K562 (cell line): ENCODE results near the gene NSUN6. TPM values are rescaled to one million over a fixed set of nuclear protein-coding genes. Genes with fewer than 3 reads are reported as not detected.

Experiments
- ATAC-seq: fragments of 200-7000 bp; cut with Tn5 transposase; 3 replicates; pipeline ENCODE4 v1.9.1; 2020; ENCODE audit warnings: moderate library complexity
- BruUV-seq: library from RNA; stranded (reverse); fragments of 400-500 nt; replicated peaks from 2 replicates; lab custom pipeline; 2021; lab: Mats Ljungman, UMichigan
- CTCF ChIA-PET: fragments of 300-600 bp; formaldehyde crosslinking; extraction: SDS; loops from one replicate; lab custom pipeline; 2021; ENCODE audit warnings: low intra/inter-chr PET ratio; lab: Yijun Ruan, JAX
- POLR2A ChIA-PET: fragments of 300-600, 350-650 bp; sonication (Branson Sonifier 250); formaldehyde crosslinking; extraction: SDS; loops from one replicate; lab custom pipeline; 2021; ENCODE audit warnings: antibody characterized with exemption, inconsistent platforms; lab: Yijun Ruan, JAX
- DNase-seq, 4 experiments: peaks; one replicate each; pipeline versions ENCODE4 v3.0.0 to v3.0.0-alpha.2; 2011 to 2018; ENCODE audit warnings: low spot score in 3 of 4, mixed read lengths in 3 of 4; ENCODE audit errors: extremely low read depth in 1 of 4
- FAIRE-seq: peaks from 2 replicates; lab custom pipeline; 2011; peaks lifted over from hg19 to GRCh38; lab: Jason Lieb, UNC
- H2AFZ ChIP-seq: 2 replicates; pipeline ENCODE4 v1.6.0; 2011; ENCODE audit warnings: low read depth, low read length, control low read depth, inconsistent platforms
- H3K27ac ChIP-seq: fragments of 200-600 bp; 3 replicates; pipeline ENCODE4 v1.8.0; 2011; ENCODE audit warnings: low read depth, mild to moderate bottlenecking, control low read depth, inconsistent platforms, low read length, moderate library complexity, mixed read lengths; ENCODE audit errors: extremely low read depth
- H3K27me3 ChIP-seq, 2 experiments: fragments of 300-600 bp in 1 of 2; 2 replicates in 1 of 2; 3 replicates in 1 of 2; pipeline versions ENCODE4 v1.6.0 to v1.8.0; 2011; ENCODE audit warnings: inconsistent platforms in 2 of 2, low read length in 2 of 2, mild to moderate bottlenecking in 1 of 2, mixed read lengths in 1 of 2, moderate library complexity in 1 of 2; ENCODE audit not compliant: control insufficient read depth in 2 of 2, insufficient read depth in 2 of 2
- H3K36me3 ChIP-seq: fragments of 300-600 bp; 3 replicates; pipeline ENCODE4 v1.8.0; 2011; ENCODE audit warnings: mild to moderate bottlenecking, low read length, inconsistent platforms; ENCODE audit not compliant: control insufficient read depth, insufficient read depth
- H3K4me1 ChIP-seq, 2 experiments: fragments of 200-600 bp in 1 of 2; replicated peaks in 1 of 2; 2 replicates in 1 of 2; 3 replicates in 1 of 2; pipeline versions ENCODE4 v1.5.1 to v1.8.0; 2011; ENCODE audit warnings: inconsistent platforms in 2 of 2, low read length in 2 of 2, mild to moderate bottlenecking in 1 of 2, mixed read lengths in 1 of 2, moderate library complexity in 1 of 2; ENCODE audit not compliant: control insufficient read depth in 2 of 2, insufficient read depth in 2 of 2
- H3K4me2 ChIP-seq: 2 replicates; pipeline ENCODE4 v1.6.1; 2011; ENCODE audit warnings: low read length, control low read depth, inconsistent platforms, mixed read lengths; ENCODE audit not compliant: insufficient read depth
- H3K4me3 ChIP-seq: fragments of 200-600 bp; sonication (generic), shearing (Covaris generic); 2 replicates; pipeline ENCODE4 v1.5.1; 2016; ENCODE audit warnings: control low read depth, inconsistent platforms
- H3K79me2 ChIP-seq: fragments of 200-600 bp; 3 replicates; pipeline ENCODE4 v1.8.0; 2011; ENCODE audit warnings: low read length, inconsistent platforms; ENCODE audit not compliant: control insufficient read depth, insufficient read depth
- H3K9ac ChIP-seq, 2 experiments: 2 replicates each; pipeline versions ENCODE4 v1.6.0 to v1.6.1; 2011; ENCODE audit warnings: low read depth in 2 of 2, low read length in 2 of 2, control low read depth in 1 of 2, inconsistent platforms in 1 of 2, mild to moderate bottlenecking in 1 of 2, mixed read lengths in 1 of 2; ENCODE audit not compliant: insufficient read depth in 1 of 2
- H3K9me1 ChIP-seq: one replicate; pipeline ENCODE4 v1.6.0; 2011; ENCODE audit warnings: inconsistent platforms, mild to moderate bottlenecking, low read length, moderate library complexity; ENCODE audit not compliant: control insufficient read depth, insufficient read depth
- H3K9me3 ChIP-seq: replicated peaks from 2 replicates; pipeline ENCODE4 v1.5.1; 2011; ENCODE audit warnings: low read depth, low read length, inconsistent platforms; ENCODE audit not compliant: control insufficient read depth, insufficient read depth
- H4K20me1 ChIP-seq: replicated peaks from 2 replicates; pipeline ENCODE4 v1.6.1; 2011; ENCODE audit warnings: low read length, inconsistent platforms, mixed read lengths; ENCODE audit not compliant: control insufficient read depth, insufficient read depth
- ARNT ChIP-seq, 2 experiments: fragments of 450-650 bp; IDR thresholded peaks; 2 replicates each; pipeline ENCODE4 v1.6.1; 2016; ENCODE audit warnings: mild to moderate bottlenecking in 1 of 2
- ATF2 ChIP-seq: sonication (generic); formaldehyde crosslinking; IDR thresholded peaks from 2 replicates; pipeline ENCODE4 v1.8.1; 2022; ENCODE audit warnings: missing genetic modification reagents
- ATF7 ChIP-seq: fragments of 450-650 bp; IDR thresholded peaks from 2 replicates; pipeline ENCODE4 v1.7.1; 2014; ENCODE audit warnings: mild to moderate bottlenecking, moderate library complexity
- BCLAF1 ChIP-seq, 2 experiments: fragments of 450-650 bp in 1 of 2; IDR thresholded peaks; 2 replicates each; pipeline ENCODE4 v1.6.1; 2011 to 2017; ENCODE audit warnings: low read depth in 2 of 2, antibody characterized with exemption in 1 of 2, borderline replicate concordance in 1 of 2, low read length in 1 of 2, mild to moderate bottlenecking in 1 of 2, mixed read lengths in 1 of 2; ENCODE audit not compliant: control insufficient read depth in 1 of 2
- CC2D1A ChIP-seq: fragments of 450-650 bp; IDR thresholded peaks from 2 replicates; pipeline ENCODE4 v1.6.1; 2017; ENCODE audit warnings: mild to moderate bottlenecking
- CHAMP1 ChIP-seq: fragments of 450-650 bp; IDR thresholded peaks from 2 replicates; pipeline ENCODE4 v1.6.1; 2016; ENCODE audit warnings: mild to moderate bottlenecking
- CHD4 ChIP-seq: fragments of 200-600 bp; sonication (generic); IDR thresholded peaks from 3 replicates; pipeline ENCODE4 v1.6.1; 2012; ENCODE audit warnings: low read depth, mild to moderate bottlenecking, mixed read lengths, low read length, inconsistent platforms; ENCODE audit not compliant: insufficient read depth, insufficient replicate concordance, poor library complexity, severe bottlenecking
- GABPB1 ChIP-seq: sonication (generic); formaldehyde crosslinking; IDR thresholded peaks from 2 replicates; pipeline ENCODE4 v1.8.0; 2022; ENCODE audit warnings: mild to moderate bottlenecking, missing genetic modification reagents
- PHF8 ChIP-seq: fragments of 200-600 bp; sonication (generic); IDR thresholded peaks from 2 replicates; pipeline ENCODE4 v1.6.1; 2012; ENCODE audit warnings: mixed run types, mild to moderate bottlenecking, inconsistent platforms, low read length, moderate library complexity, borderline replicate concordance
- POLR3G ChIP-seq: IDR thresholded peaks from 2 replicates; pipeline ENCODE4 v1.6.1; 2011; ENCODE audit not compliant: insufficient read length, insufficient replicate concordance; ENCODE audit errors: extremely low read depth
- SP1 ChIP-seq: sonication (generic); formaldehyde crosslinking; IDR thresholded peaks from 2 replicates; pipeline ENCODE4 v1.8.1; 2022; ENCODE audit warnings: mild to moderate bottlenecking, missing genetic modification reagents
- SREBF1 ChIP-seq: fragments of 150-350 bp; IDR thresholded peaks from 2 replicates; pipeline ENCODE4 v1.6.1; 2014; ENCODE audit warnings: antibody characterized with exemption, low read depth, low read length, borderline replicate concordance
- WGBS: fragments of 100-300 bp; shearing (Covaris generic); methylation state at CpG from one replicate; pipeline ENCODE4 v1.1.6; 2016; ENCODE audit warnings: low coverage, mixed read lengths; ENCODE audit not compliant: insufficient coverage; ENCODE audit errors: missing lambda C conversion rate; 5-methylcytosine and 5-hydroxymethylcytosine counted together
- in situ Hi-C: fragments of 300-500 bp; cut with MboI; formaldehyde crosslinking; loops from 4 replicates; pipeline ENCODE4 v1.15.0; 2018; ENCODE audit warnings: inconsistent platforms, mixed read lengths
- intact Hi-C: fragments of 100-400 bp; cut with micrococcal nuclease; formaldehyde crosslinking; loops from 2 replicates; pipeline ENCODE4 v1.14.2; 2022
- polyA plus RNA-seq, 8 experiments: library from polyadenylated mRNA; depleted of rRNA in 4 of 8; stranded (reverse) in 5 of 8; unstranded in 3 of 8; fragments of >200 nt; fragmentation: Nextera tagmentation in 2 of 8; fragmentation: Illumina TruSeq in 1 of 8; extraction: Ambion mirVana in 2 of 8; extraction: Trizol in 1 of 8; gene quantifications; 2 replicates each; pipeline versions ENCODE4 v1.2.1 to v1.2.3, GENCODE V29; 2011 to 2014; ENCODE audit warnings: inconsistent platforms in 1 of 8, missing spikeins in 1 of 8
- total RNA-seq, 7 experiments: library from RNA; depleted of rRNA in 6 of 7; stranded (reverse); fragments of >200 nt in 6 of 7; fragmentation: Illumina TruSeq in 2 of 7; extraction: Trizol in 2 of 7; gene quantifications; 2 replicates each; pipeline versions ENCODE4 v1.2.1 to v1.2.3, GENCODE V29; 2011 to 2021; ENCODE audit warnings: low replicate concordance in 1 of 7

Gene NSUN6
- total and polyA plus RNA-seq, 9 of the 15 experiments (the other 6 are each of a cell fraction or from before 2014, with no cell fraction given), result 12.5 to 33.1 (median 24.2) TPM

DNA sequence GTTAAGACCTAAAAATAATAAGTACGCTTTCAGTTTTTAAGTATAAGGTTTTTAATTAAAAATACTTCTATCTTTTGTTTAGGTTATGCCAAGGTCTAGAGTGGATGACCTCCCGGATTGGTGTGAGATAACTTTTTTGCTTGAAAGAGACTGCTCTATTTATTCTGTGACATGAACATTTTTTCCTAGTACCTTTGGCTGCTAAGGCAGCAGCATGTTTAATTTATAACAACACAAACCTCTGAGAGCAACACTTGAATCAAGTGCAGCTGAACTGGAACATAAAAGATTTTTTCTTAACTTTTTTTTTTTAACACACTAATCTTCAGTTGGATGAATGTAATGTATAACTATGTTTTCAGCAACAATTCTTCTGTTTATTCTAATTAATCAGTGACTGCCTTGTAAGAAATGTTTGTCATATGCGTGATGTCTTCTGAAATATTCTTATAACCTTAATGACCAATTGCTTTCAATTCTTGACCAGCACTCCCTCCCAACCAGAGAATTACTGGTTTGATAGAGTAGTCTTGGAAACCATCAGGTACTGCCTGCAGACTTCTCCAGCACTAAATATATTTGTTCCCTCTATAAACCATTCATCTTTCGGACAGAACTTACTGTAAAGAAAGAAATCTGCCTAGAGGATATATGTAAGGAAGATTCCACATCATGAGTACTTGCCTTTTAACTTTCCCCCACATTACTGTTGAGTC is 23.9 kb upstream of the NSUN6 start (continued):
- TF ChIP-seq CHAMP1 (no peak), ATF2 (CRISPR knock-in tag) (no peak)
- TF ChIP-seq, all 486 proteins: peak for 0

- DNase-seq (no peak), FAIRE-seq (no peak), ATAC-seq (no peak)
- POLR2A ChIA-PET, result no interaction called here
- CTCF ChIA-PET, result no interaction called here
- in situ Hi-C loops, result no loop called here
- Histone ChIP-seq H3K9me1 (no peaks in the 10 kb centered on the region), H3K27ac (no peak overlapping the region), H3K36me3 (peaks cover 60% of the 10 kb centered on the region), H3K9ac (no peak overlapping the region), H3K4me3 (no peak overlapping the region), H4K20me1 (no peaks in the 10 kb centered on the region), H3K4me1 (peaks cover 0 to 9% of the 10 kb centered on the region in 2 experiments; a peak in 3 of 5 replicates), H3K9me3 (no peaks in the 10 kb centered on the region), H2AFZ (no peak overlapping the region), H3K27me3 (no peaks in the 10 kb centered on the region), H3K79me2 (peaks cover 51% of the 10 kb centered on the region), H3K4me2 (no peak overlapping the region)
- TF ChIP-seq POLR3G (no peak), ATF7 (no peak), BCLAF1 (IDR thresholded peaks at IDR 0.05; ENCODE audit: borderline replicate concordance in 1 of 2, control insufficient read depth in 1 of 2, low read depth in 2 of 2, low read length in 1 of 2) (no peak), SREBF1 (no peak), ARNT (IDR thresholded peaks at IDR 0.05) (no peak), CHD4 (no peak), SP1 (CRISPR knock-in tag) (no peak), GABPB1 (no peak), CC2D1A (no peak), PHF8 (no peak)
- WGBS, result 98% methylated on average over 2 of the region's 2 CpGs
- intact Hi-C loops, result no loop called here
- BruUV-seq, result no TSS peak
These were observed 16.6 kb upstream of the NSUN6 start for GRCh38 chr10:18668026-18668425.
